ENCODE results near the gene PIGK.

DNA sequence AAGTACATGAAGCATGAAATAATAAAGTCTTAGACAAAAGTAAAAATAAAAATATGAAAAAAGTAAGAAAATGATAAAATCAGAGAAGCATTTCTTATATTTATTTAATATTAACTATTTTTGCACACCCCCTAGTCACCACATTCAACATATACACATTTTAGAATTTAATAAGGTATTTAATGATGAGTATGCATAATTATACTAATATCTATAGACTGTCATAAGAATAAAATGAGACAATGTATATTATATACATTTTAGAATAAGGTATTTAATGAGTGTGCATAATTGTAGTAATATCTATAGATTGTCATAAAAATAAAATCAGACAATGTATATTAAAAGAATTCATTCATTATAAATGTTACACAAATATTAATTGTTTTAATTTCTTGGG is 18.9 kb downstream of the PIGK start:
- TF ChIP-seq, protein P1, sequence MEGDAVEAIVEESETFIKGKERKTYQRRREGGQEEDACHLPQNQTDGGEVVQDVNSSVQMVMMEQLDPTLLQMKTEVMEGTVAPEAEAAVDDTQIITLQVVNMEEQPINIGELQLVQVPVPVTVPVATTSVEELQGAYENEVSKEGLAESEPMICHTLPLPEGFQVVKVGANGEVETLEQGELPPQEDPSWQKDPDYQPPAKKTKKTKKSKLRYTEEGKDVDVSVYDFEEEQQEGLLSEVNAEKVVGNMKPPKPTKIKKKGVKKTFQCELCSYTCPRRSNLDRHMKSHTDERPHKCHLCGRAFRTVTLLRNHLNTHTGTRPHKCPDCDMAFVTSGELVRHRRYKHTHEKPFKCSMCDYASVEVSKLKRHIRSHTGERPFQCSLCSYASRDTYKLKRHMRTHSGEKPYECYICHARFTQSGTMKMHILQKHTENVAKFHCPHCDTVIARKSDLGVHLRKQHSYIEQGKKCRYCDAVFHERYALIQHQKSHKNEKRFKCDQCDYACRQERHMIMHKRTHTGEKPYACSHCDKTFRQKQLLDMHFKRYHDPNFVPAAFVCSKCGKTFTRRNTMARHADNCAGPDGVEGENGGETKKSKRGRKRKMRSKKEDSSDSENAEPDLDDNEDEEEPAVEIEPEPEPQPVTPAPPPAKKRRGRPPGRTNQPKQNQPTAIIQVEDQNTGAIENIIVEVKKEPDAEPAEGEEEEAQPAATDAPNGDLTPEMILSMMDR (IDR thresholded peaks at IDR 0.05), result no peak
- TF ChIP-seq POLR2A (IDR thresholded peaks at IDR 0.05), result no peak
